NCI-H187 treated with DMSO at 0.1 percent for 48 hours (cell line): Measurements from ENCODE around the gene COPG2.
"Not testable (repeated sequence)": the region's sequence is repeated elsewhere in the genome, so short reads cannot be mapped to it uniquely, and the experiment has no call there.

Source experiments
- DNase-seq: peaks from one replicate; lab custom pipeline; 2025; lab: John Stamatoyannopoulos, UW

Gene COPG2

DNA sequence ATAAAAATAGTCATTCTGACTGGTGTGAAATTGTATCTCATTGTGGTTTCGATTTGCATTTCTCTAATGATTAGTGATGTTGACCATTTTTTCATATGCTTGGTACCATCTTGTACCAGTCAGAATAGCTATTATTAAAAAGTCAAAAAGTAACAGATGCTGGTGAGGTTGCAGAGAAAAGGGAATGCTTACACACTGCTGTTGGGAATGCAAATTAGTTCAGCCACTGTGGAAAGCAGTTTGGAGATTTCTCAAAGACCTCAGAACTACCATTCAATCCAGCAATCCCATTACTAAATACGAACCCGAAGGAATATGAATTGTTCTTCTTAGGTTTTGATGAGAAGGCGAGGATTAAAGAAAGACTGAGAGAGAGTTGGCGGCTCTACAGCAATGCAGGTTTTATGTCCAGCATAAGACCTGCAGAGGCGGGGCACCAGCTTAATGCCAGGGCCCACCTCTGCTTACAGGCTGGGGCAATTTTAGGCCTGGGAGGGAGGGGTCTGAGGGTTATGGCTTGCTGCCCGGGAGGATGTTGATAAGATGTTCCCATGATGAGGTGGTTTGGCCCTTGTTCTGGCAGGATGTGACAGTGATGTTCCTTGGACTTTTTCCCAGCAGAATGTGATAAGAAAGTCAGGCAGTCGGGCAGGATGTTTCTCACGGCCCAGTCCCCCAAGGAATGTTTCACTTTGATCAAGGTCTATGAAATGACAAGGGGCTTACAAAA is 102.2 kb downstream of the COPG2 start:
- no peak for DNase-seq

DNA sequence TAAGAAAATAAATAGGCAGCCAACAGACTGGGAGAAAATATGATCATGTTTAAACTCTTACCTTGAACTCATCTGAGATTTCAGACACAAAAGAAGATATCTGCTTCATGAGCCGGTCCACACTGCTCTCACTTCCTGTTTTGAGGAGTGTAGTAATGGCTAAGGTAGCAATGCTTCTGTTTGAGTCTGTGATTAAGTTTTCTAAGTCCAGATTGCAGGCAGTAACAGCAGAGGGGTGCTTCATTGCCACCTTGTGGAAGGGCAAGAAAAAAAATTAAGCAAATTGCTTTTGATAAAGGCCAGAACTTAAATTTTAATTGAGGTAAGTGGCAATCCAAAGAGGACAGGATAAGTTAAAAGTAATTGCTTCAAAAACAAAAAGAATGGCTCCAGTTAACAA is 107.6 kb downstream of the COPG2 start:
- peak; percentile 40 for DNase-seq

- no peak for DNase-seq
These were observed 109.4 kb downstream of the COPG2 start for GRCh38 chr7:130559184-130559583.

- DNase-seq = no peak
These were observed 114.1 kb downstream of the COPG2 start for GRCh38 chr7:130554481-130554880.

- no peak for DNase-seq
These were observed 115.0 kb downstream of the COPG2 start for GRCh38 chr7:130553398-130554029.

DNA sequence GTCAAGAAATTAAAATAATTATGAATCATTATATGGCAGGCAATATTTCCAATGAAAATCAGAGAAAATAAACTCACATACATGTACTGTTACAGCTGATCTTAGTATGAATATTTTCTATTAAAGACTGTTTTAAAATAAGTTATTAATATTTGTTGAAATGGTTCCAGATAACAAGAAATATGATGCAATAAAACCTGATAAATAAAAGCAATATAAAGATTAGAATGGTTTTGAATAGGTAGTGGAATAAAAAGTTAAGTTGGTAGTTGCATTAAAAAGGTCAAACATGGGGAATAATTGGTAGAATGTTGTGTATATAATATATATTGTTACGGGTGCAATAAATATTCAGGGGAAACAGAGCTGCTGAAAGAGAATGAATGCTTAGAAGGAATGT is 124.2 kb downstream of the COPG2 start:
- no peak for DNase-seq

DNA sequence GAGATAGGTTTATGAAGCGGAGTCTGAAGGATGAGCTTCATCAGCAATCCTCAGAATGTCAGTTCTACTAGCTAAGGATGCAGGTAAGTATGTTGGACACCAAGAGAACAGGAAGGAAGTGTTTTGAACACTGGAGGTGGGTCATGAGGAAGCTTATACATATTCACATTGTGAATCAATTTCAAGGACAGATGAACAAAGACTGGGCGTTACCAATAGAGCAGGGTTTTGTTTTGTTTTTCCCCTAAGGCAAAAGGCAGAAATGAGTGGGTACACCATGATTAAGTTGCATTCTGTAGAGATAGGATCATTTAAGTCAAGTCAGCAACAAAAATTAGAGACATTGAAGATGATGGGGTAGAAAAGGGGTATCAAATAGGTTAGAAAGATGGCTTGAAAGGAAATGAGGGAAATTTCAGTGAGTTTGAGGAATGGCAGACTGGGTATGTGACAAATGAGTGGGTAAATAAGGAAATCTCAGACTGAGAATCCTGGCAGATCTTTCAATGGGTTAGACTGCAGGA is 125.0 kb downstream of the COPG2 start:
- DNase-seq = no peak

DNA sequence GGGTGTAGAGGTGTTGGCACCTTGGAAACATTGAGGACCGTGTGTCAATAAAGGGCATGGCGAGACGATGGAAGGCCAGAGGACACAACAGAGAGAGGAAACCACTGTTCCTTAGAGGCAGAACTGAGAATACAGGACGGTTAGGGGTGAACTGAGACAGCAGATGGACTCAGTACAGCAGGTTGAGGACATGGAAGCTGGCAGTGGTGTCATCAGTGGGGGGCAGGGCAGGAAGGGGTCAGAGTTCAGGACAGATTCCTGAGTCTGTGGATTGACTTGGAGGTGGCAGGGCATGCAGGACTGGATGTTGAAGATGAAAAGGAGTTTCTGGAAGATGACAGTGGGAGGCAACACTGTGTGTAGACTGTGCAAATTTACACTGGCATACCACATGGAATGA is 126.3 kb downstream of the COPG2 start:
- DNase-seq = not testable (repeated sequence)

GRCh38 chr7:130541287-130541686 is 127.3 kb downstream of the COPG2 start:
- not testable (repeated sequence) for DNase-seq

DNA sequence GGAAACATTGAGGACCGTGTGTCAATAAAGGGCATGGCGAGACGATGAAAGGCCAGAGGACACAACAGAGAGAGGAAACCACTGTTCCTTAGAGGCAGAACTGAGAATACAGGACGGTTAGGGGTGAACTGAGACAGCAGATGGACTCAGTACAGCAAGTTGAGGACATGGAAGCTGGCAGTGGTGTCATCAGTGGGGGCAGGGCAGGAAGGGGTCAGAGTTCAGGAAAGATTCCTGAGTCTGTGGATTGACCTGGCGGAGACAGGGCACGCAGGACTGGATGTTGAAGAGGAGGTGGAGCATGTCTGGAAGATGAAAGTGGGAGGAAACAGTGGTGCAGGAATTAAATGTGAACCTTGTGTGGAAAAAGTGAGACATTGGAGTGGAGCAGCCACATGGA is 130.7 kb downstream of the COPG2 start:
- DNase-seq = not testable (repeated sequence)

- DNase-seq = no peak
These were observed 139.1 kb downstream of the COPG2 start for GRCh38 chr7:130529417-130529816.

GRCh38 chr7:130527752-130528355 is 140.7 kb downstream of the COPG2 start:
- DNase-seq = not testable (repeated sequence)

DNA sequence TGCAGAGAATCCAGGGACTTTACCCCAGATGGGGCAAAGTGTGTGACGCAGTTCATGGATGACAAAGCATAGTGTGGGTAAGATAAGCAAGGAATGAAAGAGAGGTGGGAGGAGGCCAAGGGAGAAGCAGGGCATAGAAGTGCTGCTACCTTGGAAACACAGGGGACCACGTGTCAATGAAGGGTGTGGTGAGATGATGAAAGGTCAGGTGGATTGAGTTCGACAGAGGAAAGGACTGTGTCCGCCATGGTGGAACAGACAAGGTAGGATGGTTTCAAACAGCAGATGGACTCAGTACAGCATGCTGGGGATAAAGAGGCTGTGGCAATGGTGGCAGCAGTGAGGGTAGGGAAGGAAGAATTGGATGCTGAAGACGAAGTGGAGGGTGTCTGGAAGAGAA is 143.9 kb downstream of the COPG2 start:
- DNase-seq = no peak

- DNase-seq = not testable (repeated sequence)
These were observed 144.9 kb downstream of the COPG2 start for GRCh38 chr7:130523519-130524125.

GRCh38 chr7:130521258-130521951 is 147.1 kb downstream of the COPG2 start:
- no peak for DNase-seq

GRCh38 chr7:130515315-130516040 is 153.1 kb downstream of the COPG2 start:
- DNase-seq = no peak

DNA sequence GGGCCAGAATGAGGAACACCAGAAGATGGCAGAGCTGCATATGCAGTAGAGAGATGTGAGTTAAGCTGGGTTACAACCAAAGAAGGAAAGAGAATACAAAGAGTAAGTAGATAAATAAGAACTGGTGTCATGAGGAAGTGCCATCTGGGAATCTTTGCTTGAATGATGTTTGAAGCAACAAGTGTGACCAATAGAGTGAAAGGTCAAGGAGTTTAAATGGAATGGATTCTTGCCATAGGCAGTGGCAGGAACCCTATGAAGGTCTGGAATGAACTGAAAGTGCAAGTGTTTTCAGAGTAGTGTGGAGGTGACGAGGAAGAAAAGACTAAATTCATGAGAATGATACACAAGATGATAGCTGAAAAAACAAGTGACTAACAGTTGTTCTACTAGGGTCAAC is 155.1 kb downstream of the COPG2 start:
- no peak for DNase-seq

GRCh38 chr7:130512038-130512437 is 156.5 kb downstream of the COPG2 start:
- DNase-seq = not testable (repeated sequence)

- no peak for DNase-seq
These were observed 162.2 kb downstream of the COPG2 start for GRCh38 chr7:130506358-130506757.

- DNase-seq = no peak
These were observed 162.8 kb downstream of the COPG2 start for GRCh38 chr7:130505753-130506152.

- DNase-seq = no peak
These were observed 167.6 kb downstream of the COPG2 start for GRCh38 chr7:130500910-130501309.
